GM23248 (cell line): Measurements from ENCODE around the gene RHOXF1. TPM values are rescaled to one million over a fixed set of nuclear protein-coding genes. Genes with fewer than 3 reads are reported as not detected.
"Not testable (repeated sequence)": the region's sequence is repeated elsewhere in the genome, so short reads cannot be mapped to it uniquely, and the experiment has no call there.

Source experiments
- DNase-seq: peaks from one replicate; pipeline ENCODE4 v3.0.0-alpha.2; 2015
- H2AFZ ChIP-seq: fragments of 200-600 bp; sonication (generic); 2 replicates; pipeline ENCODE4 v1.6.1; 2016; ENCODE audit warnings: antibody characterized with exemption
- H3F3A ChIP-seq: fragments of 200-600 bp; sonication (generic); 2 replicates; pipeline ENCODE4 v1.6.1; 2016; ENCODE audit warnings: mild to moderate bottlenecking, antibody characterized with exemption, mixed run types; ENCODE audit not compliant: insufficient read depth
- H3K27ac ChIP-seq: fragments of 200-600 bp; sonication (generic); 2 replicates; pipeline ENCODE4 v1.5.1; 2016; ENCODE audit warnings: mild to moderate bottlenecking
- H3K27me3 ChIP-seq: fragments of 200-600 bp; sonication (generic); replicated peaks from 2 replicates; pipeline ENCODE4 v1.6.1; 2016; ENCODE audit warnings: mild to moderate bottlenecking; ENCODE audit not compliant: insufficient read depth
- H3K36me3 ChIP-seq: fragments of 200-600 bp; sonication (generic); 2 replicates; pipeline ENCODE4 v1.6.1; 2016; ENCODE audit warnings: low read depth, mild to moderate bottlenecking
- H3K4me1 ChIP-seq: fragments of 200-600 bp; sonication (generic); 2 replicates; pipeline ENCODE4 v1.6.1; 2016; ENCODE audit warnings: mild to moderate bottlenecking; ENCODE audit not compliant: insufficient read depth
- H3K4me2 ChIP-seq: fragments of 200-600 bp; sonication (generic); one replicate; pipeline ENCODE4 v1.6.1; 2016; ENCODE audit warnings: mild to moderate bottlenecking; ENCODE audit not compliant: unreplicated experiment
- H3K4me3 ChIP-seq: fragments of 200-600 bp; sonication (generic); 2 replicates; pipeline ENCODE4 v1.5.1; 2016; ENCODE audit warnings: mild to moderate bottlenecking
- H3K79me2 ChIP-seq: fragments of 200-600 bp; sonication (generic); 2 replicates; pipeline ENCODE4 v1.6.1; 2016; ENCODE audit warnings: mild to moderate bottlenecking; ENCODE audit not compliant: insufficient read depth
- H3K9ac ChIP-seq: fragments of 200-600 bp; sonication (generic); 2 replicates; pipeline ENCODE4 v1.6.1; 2016; ENCODE audit warnings: mild to moderate bottlenecking
- H3K9me2 ChIP-seq: fragments of 200-600 bp; sonication (generic); 2 replicates; pipeline ENCODE4 v1.6.1; 2016; ENCODE audit warnings: mixed run types, mild to moderate bottlenecking, moderate library complexity; ENCODE audit not compliant: insufficient read depth
- H3K9me3 ChIP-seq: fragments of 200-600 bp; sonication (generic); one replicate; pipeline ENCODE4 v1.6.1; 2017; ENCODE audit warnings: low read depth
- H4K20me1 ChIP-seq: fragments of 200-600 bp; sonication (generic); 2 replicates; pipeline ENCODE4 v1.6.0; 2016; ENCODE audit not compliant: insufficient read depth
- EZH2 ChIP-seq: fragments of 200-600 bp; sonication (generic); IDR thresholded peaks from 2 replicates; pipeline ENCODE4 v1.6.1; 2018; ENCODE audit warnings: antibody characterized with exemption, mild to moderate bottlenecking; ENCODE audit not compliant: insufficient read depth, poor library complexity, severe bottlenecking
- EZH2phosphoT487 ChIP-seq: fragments of 200-600 bp; sonication (generic); IDR thresholded peaks from 2 replicates; pipeline ENCODE4 v1.6.1; 2018; ENCODE audit warnings: antibody characterized with exemption, moderate library complexity, mild to moderate bottlenecking, low read depth; ENCODE audit not compliant: insufficient read depth
- WGBS, 2 experiments: methylation state at CpG; one replicate each; pipeline ENCODE4 v1.1.6; 2015 to 2017; ENCODE audit warnings: low lambda C conversion rate in 2 of 2, low coverage in 1 of 2; ENCODE audit errors: missing lambda C conversion rate in 2 of 2; 5-methylcytosine and 5-hydroxymethylcytosine counted together
- in situ Hi-C: fragments of 300-500 bp; cut with MboI; formaldehyde crosslinking; loops from 2 replicates; pipeline ENCODE4 v1.15.0; 2020
- polyA plus RNA-seq: library from polyadenylated mRNA; unstranded; fragments of >200 nt; fragmentation: Nextera tagmentation; extraction: Ambion mirVana; gene quantifications from 2 replicates; pipeline ENCODE4 v1.2.1, GENCODE V29; 2016
- total RNA-seq: library from RNA; depleted of rRNA; stranded (reverse); fragments of >200 nt; shearing (Covaris generic); gene quantifications from 2 replicates; pipeline ENCODE4 v1.2.3, GENCODE V29; 2014

The RHOXF1 gene
- total and polyA plus RNA-seq, 2 experiments from 2014 or later: not detected

DNA sequence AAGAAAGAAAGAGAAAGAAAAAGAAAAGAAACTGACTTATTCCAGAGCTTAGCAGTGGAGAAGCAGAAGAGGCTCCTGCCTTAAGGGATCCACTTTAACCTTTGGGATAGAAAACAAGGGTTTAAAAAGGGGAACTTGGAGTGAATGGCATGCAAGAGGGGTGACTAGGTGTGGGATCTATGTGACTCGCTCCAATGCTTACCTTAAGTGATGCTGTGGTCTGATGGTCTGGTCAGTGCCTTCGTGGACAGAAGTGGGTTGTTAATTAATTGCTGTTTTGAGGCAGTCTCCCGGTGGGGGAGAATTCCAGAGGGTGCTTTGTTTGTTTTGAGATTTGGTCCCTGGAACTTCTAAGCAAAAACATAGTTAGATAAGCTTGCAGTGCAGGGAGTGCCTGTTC is 21.1 kb upstream of the RHOXF1 start:
- H3K36me3 ChIP-seq: no peaks in the 10 kb centered on the region
- H3K4me2 ChIP-seq: no peak overlapping the region
- no peaks in the 10 kb centered on the region for H3K79me2 ChIP-seq
- H3K4me1 ChIP-seq: no peaks in the 10 kb centered on the region
- H3K9me3 ChIP-seq: no peaks in the 10 kb centered on the region
- no peak overlapping the region for H2AFZ ChIP-seq
- H3K27me3 ChIP-seq: no peaks in the 10 kb centered on the region
- no peaks in the 10 kb centered on the region for H4K20me1 ChIP-seq
- no peaks in the 10 kb centered on the region for H3F3A ChIP-seq
- DNase-seq: no peak
- TF ChIP-seq EZH2phosphoT487 (no peak), EZH2 (no peak)
- in situ Hi-C loops: no loop called here
- no peak overlapping the region for H3K9ac ChIP-seq
- no peaks in the 10 kb centered on the region for H3K9me2 ChIP-seq
- H3K4me3 ChIP-seq: no peak overlapping the region
- H3K27ac ChIP-seq: no peak overlapping the region
- 48 to 55% methylated on average over 3 of the region's 3 CpGs for WGBS, 2 experiments

DNA sequence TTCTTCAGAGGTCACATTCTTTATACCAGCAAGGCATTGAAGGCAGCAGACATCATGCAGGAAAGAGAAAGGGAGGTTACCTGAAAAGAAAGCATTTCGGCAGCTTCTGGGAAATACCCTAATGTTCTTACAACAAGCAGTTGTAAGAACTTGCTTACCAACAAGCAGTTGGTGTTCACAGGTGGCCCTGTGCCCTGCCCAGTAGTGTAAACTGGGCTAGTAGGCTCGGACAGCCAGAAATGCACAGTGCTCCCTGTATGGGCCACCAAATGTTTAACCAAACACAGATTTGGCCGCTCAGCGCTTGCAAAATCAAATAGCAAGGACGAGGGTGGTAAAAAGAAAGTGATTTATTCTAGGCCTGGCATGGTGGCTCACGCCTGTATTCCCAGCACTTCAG is 20.4 kb upstream of the RHOXF1 start:
- no peaks in the 10 kb centered on the region for H4K20me1 ChIP-seq
- no peak overlapping the region for H3K27ac ChIP-seq
- no peaks in the 10 kb centered on the region for H3K9me3 ChIP-seq
- H3K4me3 ChIP-seq: no peak overlapping the region
- no peak overlapping the region for H3K4me2 ChIP-seq
- no peaks in the 10 kb centered on the region for H3K27me3 ChIP-seq
- no peaks in the 10 kb centered on the region for H3K4me1 ChIP-seq
- no peaks in the 10 kb centered on the region for H3K9me2 ChIP-seq
- H2AFZ ChIP-seq: no peak overlapping the region
- H3K9ac ChIP-seq: no peak overlapping the region
- TF ChIP-seq EZH2 (no peak), EZH2phosphoT487 (no peak)
- DNase-seq: no peak
- in situ Hi-C loops: no loop called here
- WGBS, 2 experiments: 76 to 91% methylated on average over 5 to 6 of the region's 6 CpGs
- H3F3A ChIP-seq: no peaks in the 10 kb centered on the region
- H3K79me2 ChIP-seq: no peaks in the 10 kb centered on the region
- H3K36me3 ChIP-seq: no peaks in the 10 kb centered on the region

DNA sequence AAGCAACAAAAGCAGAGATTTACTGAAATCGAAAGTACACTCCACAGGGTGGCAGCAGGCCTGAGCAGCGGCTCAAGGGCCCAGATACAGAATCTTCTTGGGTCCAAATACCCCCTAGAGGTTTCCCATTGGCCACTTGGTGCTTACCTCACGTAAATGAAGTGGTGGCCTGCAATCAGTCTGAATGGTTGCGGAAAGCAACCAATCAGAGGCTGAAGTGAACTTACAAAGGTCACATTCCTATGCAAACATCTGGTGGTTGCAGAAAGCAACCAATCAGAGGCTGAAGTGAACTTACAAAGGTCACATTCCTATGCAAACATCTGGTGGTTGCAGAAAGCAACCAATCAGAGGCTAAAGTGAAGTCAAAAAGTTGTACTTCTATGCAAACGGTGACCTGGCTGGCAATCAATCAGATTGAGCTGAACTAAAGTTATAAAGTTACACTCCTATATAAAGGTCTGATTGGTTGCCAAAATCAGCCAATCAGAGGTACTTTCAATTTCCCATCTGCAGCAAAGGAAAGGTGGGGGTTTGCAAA is 12.7 kb upstream of the RHOXF1 start:
- H2AFZ ChIP-seq, H3K9ac ChIP-seq, H3K36me3 ChIP-seq, in situ Hi-C loops, H3F3A ChIP-seq, H3K9me2 ChIP-seq, H3K4me3 ChIP-seq, H3K4me1 ChIP-seq, H3K9me3 ChIP-seq, H4K20me1 ChIP-seq, H3K4me2 ChIP-seq, H3K79me2 ChIP-seq, H3K27ac ChIP-seq, H3K27me3 ChIP-seq, DNase-seq: not testable (repeated sequence)
- WGBS, 2 experiments: 75 to 76% methylated on average over 5 of the region's 5 CpGs

DNA sequence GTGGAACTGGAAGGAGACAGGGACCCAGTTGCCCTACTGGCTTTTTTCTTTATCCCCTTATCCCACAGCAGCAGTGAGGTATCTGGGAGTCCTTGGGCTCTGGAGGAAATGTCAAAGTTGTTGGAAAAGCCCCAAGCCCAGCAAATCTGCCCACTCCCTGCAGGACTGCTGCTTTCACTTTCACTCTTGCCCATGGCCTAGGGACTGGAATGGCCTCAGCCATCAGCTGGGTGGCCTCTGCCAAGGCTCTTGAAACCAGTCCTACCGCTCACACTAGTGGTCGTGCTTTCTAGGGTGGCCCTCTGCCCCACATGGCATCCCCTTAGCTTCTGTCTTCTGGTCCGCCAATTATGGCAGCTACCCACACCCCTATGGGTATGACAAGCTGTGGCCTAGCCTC is 9.7 kb upstream of the RHOXF1 start:
- Histone ChIP-seq H3K4me1 (no peaks in the 10 kb centered on the region), H3K4me2 (no peak overlapping the region), H3F3A (no peaks in the 10 kb centered on the region), H3K27me3 (no peaks in the 10 kb centered on the region), H3K79me2 (no peaks in the 10 kb centered on the region), H3K9ac (no peak overlapping the region), H3K27ac (no peak overlapping the region), H3K36me3 (no peaks in the 10 kb centered on the region), H4K20me1 (no peaks in the 10 kb centered on the region), H3K9me3 (no peaks in the 10 kb centered on the region), H3K9me2 (no peaks in the 10 kb centered on the region), H2AFZ (no peak overlapping the region), H3K4me3 (no peak overlapping the region)
- TF ChIP-seq EZH2: no peak
- TF ChIP-seq EZH2phosphoT487: no peak
- WGBS, 2 experiments: 78 to 100% methylated on average over 1 to 3 of the region's 3 CpGs
- in situ Hi-C loops: no loop called here
- DNase-seq: no peak

DNA sequence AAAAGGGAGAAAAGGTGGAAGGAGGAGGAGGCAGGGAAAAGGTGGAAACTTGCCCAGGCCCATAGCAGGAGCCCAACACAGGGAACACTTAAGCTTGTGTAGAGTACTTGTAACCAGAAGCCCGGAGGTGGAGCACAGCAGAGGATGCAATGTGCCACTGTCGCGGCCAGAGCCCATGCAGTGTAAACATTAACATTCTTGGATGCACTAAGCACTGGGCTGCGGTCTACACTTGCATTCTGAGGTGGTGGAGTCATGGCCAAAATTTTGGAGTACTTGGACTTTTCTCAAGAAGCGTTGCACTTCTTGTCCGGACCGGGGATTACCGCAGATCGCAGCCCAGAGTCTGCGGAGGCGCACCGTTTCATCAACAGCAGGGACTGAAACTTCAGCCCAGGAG is 4.5 kb upstream of the RHOXF1 start:
- WGBS, 2 experiments: 89 to 98% methylated on average over 10 to 12 of the region's 12 CpGs
- Histone ChIP-seq H3K4me2 (no peak overlapping the region), H3K79me2 (no peaks in the 10 kb centered on the region), H3K9me3 (no peaks in the 10 kb centered on the region), H3K27ac (no peak overlapping the region), H3K4me3 (no peak overlapping the region), H3F3A (no peaks in the 10 kb centered on the region), H3K9me2 (no peaks in the 10 kb centered on the region), H3K27me3 (no peaks in the 10 kb centered on the region), H3K4me1 (no peaks in the 10 kb centered on the region), H4K20me1 (no peaks in the 10 kb centered on the region), H3K9ac (no peak overlapping the region), H3K36me3 (no peaks in the 10 kb centered on the region), H2AFZ (no peak overlapping the region)
- no peak for DNase-seq
- TF ChIP-seq EZH2phosphoT487: no peak
- TF ChIP-seq EZH2: no peak
- in situ Hi-C loops: loop anchor here (25.0 kb wide), 2 partner anchors 92 to 108 kb away; no protein-coding TSS in a partner anchor
